SW 1271 (cell line): ENCODE data around the gene CRACR2B.

ENCODE experiments used
- DNase-seq, 2 experiments: peaks; one replicate each; lab custom pipeline; 2025; lab: John Stamatoyannopoulos, UW

CRACR2B gene

DNA sequence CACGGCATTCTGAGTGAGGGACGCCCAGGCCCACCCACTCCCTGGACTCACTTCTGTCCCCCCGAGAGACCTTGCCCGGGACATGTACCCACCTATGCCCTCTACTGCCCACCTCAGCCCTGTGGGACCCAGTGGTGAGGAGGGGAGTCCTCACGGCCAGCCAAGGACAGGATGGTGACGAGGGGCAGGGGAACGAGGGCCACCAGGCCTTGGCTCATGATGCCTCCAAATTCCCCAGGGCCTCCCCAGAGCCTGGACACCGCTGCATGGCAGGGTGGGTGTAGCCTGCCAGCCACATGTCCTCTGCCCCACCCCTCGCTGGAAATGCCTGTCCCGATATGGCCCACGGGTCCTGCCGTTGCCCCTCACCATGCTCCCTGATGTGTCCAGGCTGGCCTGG is 41.1 kb downstream of the CRACR2B start:
- DNase-seq: no peak

DNA sequence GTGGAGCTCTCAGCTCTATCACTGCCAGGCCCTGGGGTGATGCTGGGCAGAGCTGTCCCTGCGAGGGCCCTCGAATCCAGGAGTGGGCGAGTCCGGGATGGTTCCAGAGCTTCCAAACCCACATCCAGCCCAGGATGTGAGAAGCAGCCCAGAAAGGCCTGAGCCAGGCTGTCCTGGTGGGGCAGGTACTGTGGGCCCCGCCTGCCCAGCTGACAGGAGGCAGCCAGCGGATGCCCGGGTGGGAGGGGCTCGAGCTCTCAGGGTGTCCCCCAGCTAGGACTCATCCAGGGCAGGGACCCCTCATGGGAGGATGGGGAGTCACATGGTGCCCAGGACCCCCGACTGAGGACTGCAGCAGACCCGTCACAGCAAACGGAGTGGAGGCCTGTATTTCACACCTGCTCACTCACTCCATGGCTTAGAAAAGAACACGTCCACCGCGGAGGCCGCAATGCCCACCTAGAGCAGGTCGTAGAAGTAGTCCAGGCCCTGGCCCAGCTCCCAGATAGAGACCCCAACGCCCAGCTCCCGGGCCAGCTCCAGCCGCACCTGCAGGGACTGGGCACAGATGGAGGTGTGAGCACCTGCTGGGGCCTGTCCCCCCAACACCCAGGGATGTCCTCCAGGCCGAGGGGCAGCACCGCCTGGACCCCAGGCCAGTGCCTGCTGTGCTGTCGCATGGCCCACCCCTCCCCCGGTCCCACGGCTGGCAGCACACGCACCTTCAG is 41.8 kb downstream of the CRACR2B start:
- no peak for DNase-seq

GRCh38 chr11:870127-870413 is 42.4 kb downstream of the CRACR2B start:
- peak in 1 of 2 experiments; percentile 14 for DNase-seq

GRCh38 chr11:870418-870817 is 42.7 kb downstream of the CRACR2B start:
- no peak for DNase-seq

DNA sequence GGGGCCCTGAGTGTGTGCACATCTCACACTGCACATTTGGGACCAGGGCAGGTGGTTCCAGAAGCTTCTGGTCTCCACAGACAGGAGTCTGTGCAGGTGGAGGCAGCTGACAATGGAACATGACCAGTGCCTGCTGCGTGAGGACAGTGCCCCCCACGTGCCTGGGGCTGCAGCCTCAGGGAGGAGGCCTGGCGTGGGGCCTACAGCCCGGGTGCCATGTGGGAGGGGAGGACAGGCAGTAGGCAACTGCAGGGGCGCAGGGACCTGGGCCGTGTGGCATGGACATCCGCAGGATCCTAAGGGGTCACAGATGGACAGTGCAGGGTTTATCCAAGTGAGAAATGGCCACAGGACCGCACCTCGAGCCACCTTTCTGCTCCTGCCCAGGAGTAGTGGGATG is 43.8 kb downstream of the CRACR2B start:
- no peak for DNase-seq

DNA sequence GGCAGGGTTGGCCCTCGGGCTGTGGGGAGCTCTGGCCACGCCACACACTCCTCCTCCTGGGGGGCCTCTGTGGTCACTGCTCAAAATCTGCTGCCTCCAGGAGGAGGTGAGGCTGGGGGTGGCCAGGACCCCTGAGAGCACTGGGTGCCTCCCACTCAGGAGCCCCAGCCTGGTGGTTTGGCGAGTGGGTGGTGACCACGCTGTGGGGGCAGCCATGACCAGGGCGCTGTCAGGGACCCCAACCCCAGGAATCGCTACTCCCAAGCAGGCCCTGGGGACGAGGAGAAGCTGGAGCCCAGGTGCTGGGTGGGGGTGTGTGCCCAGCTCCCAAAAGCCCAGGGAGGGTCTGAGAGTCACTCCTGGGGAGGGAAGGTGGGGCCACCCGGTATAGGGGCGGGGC is 45.1 kb downstream of the CRACR2B start:
- no peak for DNase-seq

DNA sequence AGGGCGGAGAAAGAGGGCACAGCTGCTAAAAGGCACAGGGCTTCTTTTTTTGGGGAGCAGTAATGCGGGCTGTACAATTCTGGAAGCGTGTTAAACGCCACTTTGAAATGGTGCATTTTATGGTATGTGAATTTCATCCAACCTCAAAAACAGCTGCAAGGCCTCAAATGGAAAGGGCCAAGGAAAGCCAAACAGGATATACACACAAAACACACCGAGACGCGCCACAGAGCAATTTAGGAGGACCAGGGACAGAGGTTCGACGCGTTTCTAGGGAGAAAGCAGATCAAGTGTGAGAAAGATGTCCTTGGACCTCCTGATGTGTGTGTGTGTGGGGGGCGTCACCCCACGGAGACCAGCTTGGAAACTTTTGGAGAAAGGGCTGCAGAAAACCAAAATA is 46.0 kb downstream of the CRACR2B start:
- no peak for DNase-seq

- DNase-seq: no peak
Measured at GRCh38 chr11:875203-875602, 47.5 kb downstream of the CRACR2B start.

GRCh38 chr11:875769-876301 is 48.1 kb downstream of the CRACR2B start:
- no peak for DNase-seq

DNA sequence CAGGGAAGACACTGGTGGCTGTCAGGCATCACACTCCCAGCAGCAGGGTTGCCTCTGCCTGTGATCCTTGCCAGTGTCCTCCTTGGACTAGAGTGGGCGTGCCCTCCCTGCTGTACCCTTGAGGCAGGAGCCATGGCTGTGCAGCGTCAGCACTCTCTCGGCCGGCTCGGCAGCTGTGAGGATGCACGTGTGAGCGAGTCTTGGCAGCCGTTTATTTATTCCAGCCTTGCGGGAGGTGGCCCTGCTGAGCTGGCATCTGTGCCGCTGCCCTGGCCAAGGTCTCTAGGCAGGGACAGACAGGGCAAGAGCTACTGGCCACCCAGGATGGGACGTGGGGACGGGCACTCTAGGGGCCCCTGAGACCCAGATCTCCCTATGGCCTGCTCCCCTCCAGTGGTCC is 48.8 kb downstream of the CRACR2B start:
- DNase-seq: no peak

DNA sequence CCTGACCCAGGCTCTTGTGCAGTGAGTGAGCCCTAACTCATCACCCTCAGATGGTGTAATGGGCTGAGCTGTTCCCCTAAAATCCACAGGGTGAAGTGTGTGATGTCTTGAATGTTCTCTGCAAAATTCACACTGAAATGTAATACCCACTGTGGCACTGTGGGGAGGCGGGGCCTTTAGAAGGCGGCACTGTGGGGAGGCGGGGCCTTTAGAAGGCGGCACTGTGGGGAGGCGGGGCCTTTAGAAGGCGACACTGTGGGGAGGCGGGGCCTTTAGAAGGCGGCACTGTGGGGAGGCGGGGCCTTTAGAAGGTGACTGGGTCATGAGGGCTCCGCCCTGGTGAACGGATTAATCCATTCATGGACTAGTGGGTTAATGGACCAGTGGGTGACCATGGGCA is 49.8 kb downstream of the CRACR2B start:
- DNase-seq: peak in 1 of 2 experiments; percentile 32

DNA sequence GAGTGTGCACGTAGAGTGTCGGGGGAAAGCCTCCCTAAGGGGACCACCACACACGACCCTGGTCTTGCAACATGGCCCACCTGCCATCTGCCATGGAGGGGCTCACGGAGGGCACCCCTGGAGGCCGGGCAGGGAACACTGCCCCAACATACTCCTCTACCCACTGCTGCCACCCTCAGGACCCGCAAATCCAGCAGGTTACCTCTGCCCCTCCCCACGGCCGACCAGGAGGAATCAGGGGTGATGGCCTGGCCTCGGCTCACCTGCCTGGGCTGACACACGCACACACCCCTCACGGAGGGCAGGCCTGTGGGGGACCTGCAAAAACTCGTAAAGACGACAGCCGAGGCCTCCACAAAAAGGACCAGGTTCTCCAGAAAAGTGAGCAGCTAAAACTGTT is 52.7 kb downstream of the CRACR2B start:
- DNase-seq: no peak
